Measurements from ENCODE around the gene KIAA0232.
"Not testable (repeated sequence)": the region's sequence is repeated elsewhere in the genome, so short reads cannot be mapped to it uniquely, and the experiment has no call there.

The KIAA0232 gene

GRCh38 chr4:6776920-6777635 is 5.4 kb upstream of the KIAA0232 start:
- DNase-seq = no peak

DNA sequence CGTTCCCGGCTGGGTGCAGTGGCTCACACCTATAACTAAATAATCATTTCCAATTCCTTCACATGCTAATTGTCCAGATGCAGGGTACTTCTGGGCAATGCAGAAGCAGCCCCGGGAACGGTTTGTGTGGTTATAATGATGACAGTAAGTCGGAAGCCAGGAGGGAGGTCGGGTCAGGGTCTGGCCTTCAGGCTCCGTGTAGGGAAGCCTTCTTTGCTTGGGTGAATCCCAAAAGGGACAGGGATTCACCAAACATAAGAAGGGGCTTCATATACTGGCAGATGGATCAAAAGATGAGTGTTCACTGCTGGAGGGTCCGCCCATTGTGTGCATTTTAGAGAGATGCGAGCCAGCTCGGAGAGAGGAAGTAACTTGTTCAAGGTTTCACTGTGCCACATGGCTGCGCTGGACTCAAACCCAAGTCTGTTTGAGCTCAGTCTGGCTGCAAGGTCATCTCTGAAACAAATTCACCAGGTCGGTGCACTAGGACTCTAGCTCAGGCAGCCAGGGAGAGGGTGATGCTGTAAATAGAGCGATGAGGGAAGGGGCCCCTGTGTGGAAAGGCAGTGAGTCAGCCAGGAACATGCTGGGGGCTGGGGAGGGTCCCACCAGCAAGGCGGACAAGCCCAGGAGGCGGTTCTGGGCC is 4.8 kb upstream of the KIAA0232 start:
- DNase-seq = no peak

DNA sequence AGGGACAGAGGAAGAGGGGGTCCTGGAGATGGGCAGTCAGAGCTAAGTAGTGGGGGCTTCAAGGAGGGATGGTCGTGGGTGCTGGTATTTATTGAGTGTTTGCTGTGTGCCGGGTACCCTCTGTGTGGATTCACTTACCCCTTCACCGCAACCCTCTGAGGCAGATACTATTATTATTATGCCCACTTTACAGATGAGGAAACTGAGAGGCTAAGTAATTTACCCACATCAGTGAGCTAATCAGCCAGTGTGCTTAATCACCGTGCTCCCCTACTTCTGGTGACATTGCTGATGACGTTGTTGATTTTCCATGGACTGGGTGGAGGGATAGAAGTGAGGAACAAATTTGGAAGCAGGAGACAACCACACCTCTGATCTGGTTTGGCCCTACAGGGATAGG is 4.1 kb upstream of the KIAA0232 start:
- DNase-seq = no peak

DNA sequence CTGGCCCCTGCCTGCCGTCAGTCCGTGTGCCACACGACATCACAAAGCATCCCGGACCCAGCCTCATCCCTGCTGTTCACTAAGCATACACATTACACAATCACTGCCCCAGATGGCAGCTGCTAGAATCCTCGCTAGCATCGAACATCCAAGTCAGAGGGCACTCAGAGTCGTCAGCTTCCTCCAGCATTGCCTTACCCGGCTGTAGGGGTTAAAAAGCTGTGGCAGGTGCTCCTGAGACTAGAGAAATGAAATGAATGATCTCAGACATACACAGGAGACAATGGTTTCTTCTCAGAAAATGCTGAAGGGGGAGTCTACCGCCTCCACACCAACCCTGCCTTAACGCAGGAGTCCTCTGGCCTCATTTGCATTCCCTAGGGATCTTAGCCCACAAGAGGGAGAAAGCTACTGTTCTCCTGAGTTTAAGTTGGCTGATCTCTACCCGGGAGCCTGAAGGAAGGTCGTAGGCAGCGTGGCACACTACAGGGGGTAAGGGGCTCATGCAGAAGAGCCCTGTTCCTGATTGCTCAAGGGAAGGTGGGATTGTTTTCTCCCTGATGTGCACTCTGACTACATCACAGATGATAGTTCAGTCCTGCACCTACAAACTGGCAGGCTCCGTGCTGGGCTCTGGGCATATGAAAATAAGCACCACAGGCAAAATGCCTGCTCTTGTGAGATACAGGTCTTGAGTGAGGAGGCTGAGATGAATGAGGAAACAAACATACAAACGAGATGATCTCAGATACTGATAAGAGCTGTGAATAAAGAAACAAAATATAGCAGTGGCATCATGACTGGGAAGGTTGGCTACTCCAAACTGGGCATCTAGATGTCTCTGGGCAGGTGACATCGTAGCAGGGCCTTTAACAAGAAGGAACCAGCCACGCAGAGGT is 2.6 kb upstream of the KIAA0232 start:
- DNase-seq = no peak

DNA sequence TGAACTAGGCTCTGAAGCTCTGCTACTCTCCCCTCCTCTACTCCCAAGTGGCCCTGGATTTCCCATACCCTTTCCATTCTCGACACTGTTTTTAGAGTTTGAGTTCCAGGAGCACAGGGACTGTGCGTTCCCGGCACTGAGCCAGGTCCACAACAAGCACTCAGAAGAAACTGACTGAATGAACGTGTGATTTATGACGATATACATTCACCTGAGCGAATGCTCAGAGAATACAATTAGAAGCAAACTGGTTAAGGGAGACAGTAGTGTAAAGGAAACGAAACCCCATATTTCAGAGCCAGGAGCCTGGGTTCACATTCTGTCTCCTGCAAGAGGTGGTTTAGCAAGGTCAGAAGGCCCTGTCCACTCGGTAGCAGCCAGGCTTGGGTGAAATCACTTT is 1.4 kb upstream of the KIAA0232 start:
- no peak for DNase-seq

GRCh38 chr4:6781561-6781960 is 966 bp upstream of the KIAA0232 start:
- DNase-seq = no peak

- DNase-seq = no peak
Observed at GRCh38 chr4:6782846-6783110, 251 bp downstream of the KIAA0232 start.

DNA sequence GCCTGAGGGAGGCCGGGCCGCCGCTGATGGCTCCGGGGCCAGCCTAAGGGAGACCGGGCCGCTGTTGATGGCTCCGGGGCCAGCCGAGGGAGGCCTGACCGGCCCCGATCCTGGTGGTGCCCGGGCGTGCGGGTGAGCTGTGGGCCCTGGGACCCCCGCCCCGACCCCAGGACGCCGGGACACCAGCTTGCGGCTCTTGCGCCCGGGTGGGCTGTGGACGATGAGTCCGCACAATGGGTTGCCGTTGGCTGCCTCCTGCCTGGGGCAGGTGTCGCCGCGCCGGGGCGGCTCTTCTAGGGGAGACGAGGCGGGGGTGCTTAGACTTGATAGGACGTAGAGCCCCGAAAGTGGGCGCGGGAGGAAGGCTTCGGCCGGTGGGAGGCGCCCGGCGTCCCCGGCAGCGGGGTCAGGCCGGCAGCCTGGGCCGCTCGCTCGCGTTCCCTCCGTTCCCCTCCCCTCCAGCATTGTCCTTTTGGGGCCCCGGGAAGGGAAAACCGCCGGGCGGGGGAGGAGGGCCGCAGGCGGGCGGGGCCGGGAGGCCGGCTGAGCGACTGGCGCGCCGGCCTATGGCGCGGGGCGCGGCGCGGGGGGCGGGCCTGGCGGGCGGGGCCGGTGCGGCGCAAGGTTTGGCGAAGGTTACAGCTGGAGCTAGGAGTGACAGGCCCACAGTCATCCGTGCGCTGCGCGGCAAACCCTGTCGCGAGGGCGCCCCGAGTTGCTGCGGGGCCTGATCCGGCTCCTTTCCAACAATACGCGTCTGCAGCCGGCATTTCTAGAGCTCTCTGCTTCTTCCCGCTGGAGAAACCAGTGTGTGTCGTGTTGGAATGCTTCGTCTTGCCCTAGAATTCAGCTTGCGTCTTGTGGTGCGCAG is 819 bp downstream of the KIAA0232 start:
- DNase-seq = peak; percentile 68

- no peak for DNase-seq
Observed at GRCh38 chr4:6785572-6785925, 3.0 kb downstream of the KIAA0232 start.

- DNase-seq = no peak
Observed at GRCh38 chr4:6788123-6788522, 5.6 kb downstream of the KIAA0232 start.

DNA sequence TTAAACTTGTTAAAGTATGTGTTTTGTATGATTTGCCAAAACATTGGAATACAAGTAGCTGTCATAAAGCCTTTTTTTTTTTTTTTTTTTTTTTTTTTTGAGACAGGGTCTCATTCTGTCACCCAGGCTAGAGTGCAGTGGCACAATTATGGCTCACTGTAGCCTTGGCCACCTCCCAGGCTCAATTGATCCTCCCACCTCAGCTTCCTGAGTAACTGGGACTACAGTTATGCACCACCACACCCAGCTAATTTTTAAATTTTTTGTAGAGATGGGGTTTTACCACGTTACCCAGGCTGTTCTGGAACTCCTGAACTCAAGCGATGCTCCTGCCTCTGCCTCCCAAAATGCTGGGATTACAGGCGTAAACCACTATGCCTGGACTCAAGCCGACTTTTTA is 8.7 kb downstream of the KIAA0232 start:
- DNase-seq = not testable (repeated sequence)

DNA sequence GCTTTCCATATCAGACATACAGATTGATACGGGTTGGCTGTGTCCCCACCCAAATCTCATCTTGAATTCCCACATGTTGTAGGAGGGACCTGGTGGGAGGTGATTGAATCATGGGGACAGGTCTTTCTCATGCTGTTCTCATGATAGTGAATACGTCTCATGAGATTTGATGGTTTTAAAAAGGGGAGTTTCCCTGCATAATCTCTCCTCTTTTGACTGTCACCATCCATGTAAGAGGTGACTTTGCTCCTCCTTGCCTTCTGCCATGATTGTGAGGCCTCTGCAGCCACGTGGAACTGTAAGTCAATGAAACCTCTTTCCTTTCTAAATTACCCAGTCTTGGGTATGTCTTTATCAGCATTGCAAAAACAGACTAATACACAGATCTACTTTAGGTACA is 9.3 kb downstream of the KIAA0232 start:
- DNase-seq = not testable (repeated sequence)

DNA sequence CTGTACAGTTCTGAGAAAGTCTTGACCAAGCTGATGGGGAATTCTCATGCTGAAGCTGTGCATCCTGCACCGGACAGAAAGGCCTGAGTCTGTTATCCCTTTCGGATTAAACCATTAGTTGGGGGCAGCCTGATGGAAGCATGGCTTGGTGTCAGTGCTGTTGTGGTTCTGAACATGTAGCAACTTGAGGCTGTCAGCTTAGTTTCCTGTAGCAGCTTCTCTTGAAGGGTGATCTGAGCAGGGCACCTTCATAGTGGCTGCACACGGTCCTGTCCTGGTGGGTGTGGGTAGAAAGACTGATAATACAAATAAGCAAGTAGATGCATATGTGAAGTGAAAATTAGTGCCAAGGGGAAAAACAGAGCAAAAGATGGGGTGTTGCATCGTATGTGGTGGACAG is 11.7 kb downstream of the KIAA0232 start:
- no peak for DNase-seq

GRCh38 chr4:6795821-6796220 is 13.3 kb downstream of the KIAA0232 start:
- DNase-seq = no peak

DNA sequence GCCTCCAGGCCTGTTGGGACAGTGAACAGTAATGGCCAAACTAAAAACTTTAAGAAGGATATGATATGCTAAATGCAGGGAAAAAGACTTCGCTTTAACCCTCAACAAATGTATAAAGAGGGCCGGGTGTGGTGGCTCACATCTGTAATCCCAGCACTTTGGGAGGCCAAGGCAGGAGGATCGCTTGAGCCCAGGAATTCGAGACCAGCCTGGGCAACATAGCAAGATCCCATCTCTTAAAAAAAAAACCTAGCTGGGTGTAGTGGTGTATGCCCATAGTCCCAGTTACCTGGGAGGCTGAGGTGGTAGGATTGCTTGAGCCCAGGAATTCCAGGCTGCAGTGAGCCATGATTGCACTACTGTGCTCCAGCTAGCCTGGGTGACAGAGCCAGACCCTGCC is 14.8 kb downstream of the KIAA0232 start:
- DNase-seq = not testable (repeated sequence)

- no peak for DNase-seq
Observed at GRCh38 chr4:6799091-6799490, 16.6 kb downstream of the KIAA0232 start.

DNA sequence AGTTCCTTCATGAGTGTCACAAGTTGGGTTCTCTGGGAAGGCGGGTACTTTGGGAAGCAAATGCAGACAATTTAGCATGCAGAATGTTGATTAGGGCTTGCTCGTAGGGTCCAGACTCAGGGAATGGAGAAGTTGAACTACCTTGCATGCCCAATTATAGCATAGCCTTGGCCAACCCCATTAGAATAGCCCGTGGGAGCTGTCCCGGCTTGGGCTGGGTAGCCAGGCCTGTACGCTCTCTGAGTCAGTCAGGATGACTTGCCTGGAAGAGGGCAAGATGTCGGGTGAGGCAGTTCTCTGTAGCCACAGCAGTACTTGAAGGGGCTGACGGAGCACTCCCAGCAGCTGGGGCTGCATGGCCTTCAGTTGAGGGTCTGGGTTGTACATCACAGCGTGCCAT is 19.5 kb downstream of the KIAA0232 start:
- DNase-seq = no peak

DNA sequence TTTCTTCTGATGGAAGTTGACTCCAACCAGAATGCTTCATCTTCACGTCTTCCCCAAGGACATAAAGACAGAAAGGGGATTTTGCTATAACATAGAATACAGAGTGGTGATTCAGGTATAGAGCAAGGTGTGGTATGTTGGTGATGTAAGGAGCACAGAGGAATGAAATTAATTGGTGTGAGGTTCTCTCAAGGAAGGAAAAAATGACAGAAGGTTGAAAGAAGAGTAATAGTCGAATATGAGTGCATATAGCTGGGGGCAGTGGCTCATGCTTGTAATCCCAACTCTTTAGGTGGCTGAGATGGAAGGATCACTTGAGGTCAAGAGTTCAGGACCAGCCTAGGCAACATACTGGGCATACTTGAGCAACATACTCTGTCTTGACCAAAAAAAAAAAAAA is 20.1 kb downstream of the KIAA0232 start:
- DNase-seq = no peak

- no peak for DNase-seq
Observed at GRCh38 chr4:6803246-6803645, 20.7 kb downstream of the KIAA0232 start.

GRCh38 chr4:6804082-6804752 is 21.7 kb downstream of the KIAA0232 start:
- no peak for DNase-seq

DNA sequence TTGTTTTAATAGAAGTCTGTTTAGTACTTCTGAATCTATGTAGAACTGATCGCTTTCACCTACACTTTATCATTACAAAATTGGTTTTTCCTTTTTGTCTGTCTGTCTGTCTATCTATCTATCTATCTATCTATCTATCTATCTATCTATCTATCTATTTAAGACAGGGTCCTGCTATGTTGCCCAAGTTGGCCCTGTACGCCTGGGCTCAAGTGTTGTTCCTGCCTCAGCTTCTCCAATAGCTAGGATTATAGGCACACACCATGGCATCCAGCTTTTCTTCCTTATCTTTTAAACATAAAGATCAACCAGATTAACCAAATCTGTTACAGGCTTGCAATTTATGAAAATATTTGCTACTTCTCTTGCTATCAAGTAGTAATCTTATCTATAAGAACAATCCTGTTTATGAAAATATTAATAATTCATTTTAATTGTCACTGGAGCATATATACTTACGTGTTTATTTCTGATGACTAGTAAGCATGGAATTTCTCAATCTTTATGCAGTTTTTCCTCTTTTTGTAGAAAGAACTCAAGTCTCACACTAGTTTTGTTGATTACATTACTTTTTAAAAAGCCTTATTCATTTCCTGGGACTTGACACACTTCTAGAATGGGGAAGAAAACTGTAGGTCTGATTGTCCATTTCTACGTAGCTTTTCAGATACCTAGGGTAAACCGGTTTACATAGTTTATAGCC is 24.5 kb downstream of the KIAA0232 start:
- DNase-seq = no peak

- no peak for DNase-seq
Observed at GRCh38 chr4:6808259-6808658, 25.7 kb downstream of the KIAA0232 start.

Data from NCI-H1048 (cell line).